ENCODE data around the gene EPHA3.

GRCh38 chr3:89262309-89262929 lies 155.0 kb downstream of the EPHA3 start:
- TF ChIP-seq CTCF (IDR thresholded peaks at IDR 0.05; ENCODE audit: poor library complexity, severe bottlenecking) (no peak), SMC3 (conservative IDR thresholded peaks at IDR 0.05; ENCODE audit: poor library complexity) (no peak), TAF1 (IDR thresholded peaks at IDR 0.05; ENCODE audit: low read depth) (no peak), EZH2 (IDR thresholded peaks at IDR 0.05; ENCODE audit: borderline replicate concordance, insufficient read depth, low read length, poor library complexity, severe bottlenecking) (no peak), REST (IDR thresholded peaks at IDR 0.05; ENCODE audit: borderline replicate concordance) (no peak), MXI1 (conservative IDR thresholded peaks at IDR 0.05; ENCODE audit: poor library complexity, severe bottlenecking) (no peak), EP300 (conservative IDR thresholded peaks at IDR 0.05; ENCODE audit: poor library complexity, severe bottlenecking) (no peak)
